GM18868 (cell line): Measurements from ENCODE around the gene CLDN20.
"Not testable (repeated sequence)": the region's sequence is repeated elsewhere in the genome, so short reads cannot be mapped to it uniquely, and the experiment has no call there.

ENCODE experiments used
- ATAC-seq: cut with Tn5 transposase; IDR thresholded peaks from one replicate; pipeline ENCODE4 v1.9.1; 2021; ENCODE audit warnings: mild to moderate bottlenecking, moderate library complexity; ENCODE audit not compliant: unreplicated experiment

CLDN20 gene

DNA sequence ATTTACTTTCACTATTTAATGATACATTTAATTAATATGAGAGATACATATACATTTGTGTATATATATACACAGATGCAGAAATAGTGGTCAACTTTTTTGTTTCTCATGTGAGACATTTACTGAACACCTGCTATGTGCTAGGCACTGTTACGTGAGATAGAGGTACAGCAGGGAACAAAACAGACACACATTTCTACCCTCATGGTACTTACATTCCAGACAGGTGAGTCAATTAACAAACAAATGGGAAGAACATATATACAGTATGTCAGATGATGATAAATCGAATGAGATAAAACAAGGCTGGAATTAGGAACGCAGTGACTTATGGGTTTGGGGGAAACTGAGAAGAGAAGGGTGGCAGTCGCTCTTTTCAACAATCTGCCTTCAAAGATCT is 45.3 kb downstream of the CLDN20 start:
- no peak for ATAC-seq

GRCh38 chr6:155310596-155310995 is 46.8 kb downstream of the CLDN20 start:
- no peak for ATAC-seq

GRCh38 chr6:155311086-155311485 is 47.3 kb downstream of the CLDN20 start:
- no peak for ATAC-seq

GRCh38 chr6:155311583-155311982 is 47.8 kb downstream of the CLDN20 start:
- ATAC-seq, result no peak

DNA sequence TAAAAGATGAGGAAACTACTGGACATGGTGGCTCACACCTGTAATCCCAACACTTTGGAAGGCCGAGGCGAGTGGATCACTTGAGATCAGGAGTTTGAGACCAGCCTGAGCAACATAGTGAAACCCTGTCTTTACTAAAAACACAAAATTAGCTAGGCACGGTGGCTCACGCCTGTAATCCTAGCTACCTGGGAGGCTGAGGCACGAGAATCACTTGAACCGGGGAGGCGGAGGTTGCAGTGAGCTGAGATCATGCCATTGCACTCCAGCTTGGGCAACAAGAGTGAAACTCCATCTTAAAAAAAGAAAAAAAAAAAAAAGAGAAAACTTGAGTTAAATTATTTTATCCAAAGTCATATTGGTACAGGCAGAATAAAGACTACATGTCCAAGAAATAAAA is 49.1 kb downstream of the CLDN20 start:
- ATAC-seq, result not testable (repeated sequence)

GRCh38 chr6:155313602-155314091 is 49.8 kb downstream of the CLDN20 start:
- ATAC-seq, result peak; percentile 11

GRCh38 chr6:155314092-155314772 is 50.4 kb downstream of the CLDN20 start, which contains the start of gene TFB1M:
TFB1M (minus strand) TSS chr6:155314484; CDS start chr6:155314428, 56 bp downstream.
- ATAC-seq, result peak; percentile 93

DNA sequence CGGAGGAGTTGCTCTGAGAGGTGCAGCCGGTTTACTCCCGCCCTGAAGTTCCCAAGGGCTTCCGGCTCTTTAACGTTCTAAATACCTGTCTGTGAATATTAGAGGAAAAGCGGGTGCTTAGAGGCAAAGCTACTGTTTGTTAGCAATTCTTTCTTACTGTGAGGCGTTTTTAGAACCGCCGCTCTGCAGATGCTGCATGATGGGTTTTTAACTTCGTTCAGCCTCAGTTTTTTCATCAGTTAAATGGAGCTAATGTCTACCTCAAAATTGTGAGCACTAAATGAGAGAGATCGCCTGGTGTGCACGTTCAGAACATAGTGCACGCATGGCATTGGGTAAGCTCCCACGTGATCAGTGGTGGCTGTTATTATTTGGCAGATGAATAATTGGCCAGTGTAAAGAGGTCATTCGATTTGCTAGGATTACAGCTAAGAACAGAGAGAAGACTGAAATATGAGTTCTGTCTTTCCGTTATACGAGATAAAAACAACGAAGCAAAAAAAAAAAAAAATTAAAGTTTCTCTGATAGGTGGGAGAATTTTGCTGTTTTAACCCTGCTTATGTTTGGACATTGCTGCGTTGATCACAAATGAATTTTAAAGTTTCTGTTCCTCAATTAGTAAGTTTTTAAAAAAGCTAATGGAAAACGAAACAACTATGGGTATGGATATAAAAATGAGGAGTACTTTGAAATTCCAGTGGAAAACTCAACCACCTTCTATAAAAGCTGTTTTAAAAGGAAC is 51.1 kb downstream of the CLDN20 start:
- peak; percentile 62 for ATAC-seq

DNA sequence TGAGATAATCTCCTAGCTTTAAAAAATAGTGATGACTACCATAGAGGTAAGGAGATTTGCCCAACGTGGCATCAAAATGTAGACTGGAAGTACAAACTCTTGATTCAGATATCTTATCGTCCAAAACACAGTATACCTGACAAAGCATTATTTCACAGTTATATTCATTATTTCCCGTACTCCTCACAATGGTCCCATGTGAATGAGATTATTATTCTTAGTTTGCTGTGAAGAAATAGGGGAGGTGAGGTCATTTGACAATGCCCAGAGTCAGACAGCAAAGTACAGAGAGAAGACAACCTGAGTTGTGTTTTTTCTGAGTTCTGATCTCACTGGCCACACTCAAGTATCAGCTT is 51.7 kb downstream of the CLDN20 start:
- ATAC-seq, result no peak

DNA sequence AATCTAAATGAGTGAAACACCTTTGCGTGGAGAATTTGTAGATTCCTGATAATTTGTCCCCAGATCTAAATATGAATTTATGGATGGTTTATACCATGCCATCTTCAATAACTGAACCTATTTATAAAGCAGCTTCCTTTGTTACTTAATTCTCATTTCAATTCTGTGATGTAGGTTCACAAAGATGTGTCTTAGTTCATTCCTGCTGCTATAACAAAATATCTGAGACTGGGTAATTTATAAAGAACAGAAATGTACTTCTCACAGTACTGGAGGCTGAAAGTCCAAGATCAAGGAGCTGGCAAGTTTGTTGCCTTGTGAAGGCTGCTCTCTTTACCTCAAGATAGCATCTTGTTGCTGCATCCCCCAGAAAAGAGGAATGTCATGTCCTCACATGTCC is 52.6 kb downstream of the CLDN20 start:
- no peak for ATAC-seq

DNA sequence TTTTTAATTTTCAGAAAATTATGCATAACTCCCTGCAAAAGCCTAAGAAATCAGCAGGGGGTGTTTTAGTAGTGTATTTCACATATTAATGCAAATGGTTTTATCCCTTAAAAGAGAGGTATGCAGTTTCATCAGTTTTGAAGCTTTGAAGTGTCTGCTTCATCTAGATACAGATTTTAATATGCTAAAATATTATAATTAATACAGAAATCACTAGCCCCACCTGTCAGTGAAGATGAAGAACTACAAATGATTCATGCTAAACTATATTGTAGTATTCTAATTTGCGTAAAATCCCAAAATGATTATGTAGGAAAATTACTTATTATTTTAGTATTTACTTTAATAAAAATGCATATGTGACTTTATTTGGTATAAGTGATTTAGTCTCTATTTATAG is 53.4 kb downstream of the CLDN20 start:
- no peak for ATAC-seq

DNA sequence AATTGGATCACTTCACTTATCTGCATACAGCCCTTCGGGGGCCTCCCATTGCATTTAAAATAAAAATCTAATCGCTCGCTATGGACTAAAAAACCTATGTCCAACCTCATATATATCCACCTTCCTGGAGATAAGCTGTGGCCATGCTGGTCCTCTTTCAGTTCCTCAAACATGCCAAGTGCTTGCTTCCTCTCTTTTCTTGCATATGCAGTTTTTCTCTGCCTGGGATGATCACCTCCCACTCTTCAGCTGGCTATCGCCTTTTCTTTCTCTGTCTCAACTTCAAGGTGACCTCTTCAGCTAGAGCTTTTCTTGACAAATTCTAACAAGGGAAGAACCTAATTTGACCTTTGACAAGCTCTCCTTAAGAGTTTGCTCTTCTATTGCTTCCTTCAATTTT is 56.1 kb downstream of the CLDN20 start:
- ATAC-seq, result peak; percentile 39

- no peak for ATAC-seq
These were observed 60.4 kb downstream of the CLDN20 start for GRCh38 chr6:155324172-155324571.

DNA sequence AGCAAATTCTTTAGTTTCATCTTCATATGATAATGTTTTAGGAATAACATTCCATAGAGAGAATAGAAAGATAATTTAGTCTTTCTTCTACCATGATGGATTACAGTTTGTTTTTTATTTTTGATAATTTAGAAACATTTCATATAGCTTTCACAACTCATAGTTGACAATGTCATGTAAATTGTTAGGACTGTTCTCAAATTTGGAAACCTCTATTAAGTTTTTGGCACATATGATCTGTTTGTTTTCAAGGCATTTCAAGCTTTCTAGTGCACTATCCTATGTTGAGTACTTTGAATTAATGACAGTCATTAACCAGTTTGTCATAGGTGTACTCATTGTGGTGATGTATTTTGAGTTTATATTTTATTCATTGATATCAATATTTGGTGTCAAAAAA is 61.2 kb downstream of the CLDN20 start:
- ATAC-seq, result no peak

GRCh38 chr6:155325700-155326516 is 62.1 kb downstream of the CLDN20 start:
- no peak for ATAC-seq
